Activated CD4-positive, alpha-beta memory T cell treated with anti-CD3 and anti-CD28 coated beads for 36 hours (primary cell): ENCODE measurements around the gene CBLN1. TPM values are rescaled to one million over a fixed set of nuclear protein-coding genes. Genes with fewer than 3 reads are reported as not detected.

Experiments used
- CTCF ChIA-PET: fragments of 350-600 bp; sonication (Branson Sonifier 250); formaldehyde crosslinking; loops from one replicate; lab custom pipeline; 2021; ENCODE audit warnings: antibody characterized with exemption, inconsistent platforms; lab: Charles Lee
- POLR2A ChIA-PET: fragments of 350-600 bp; sonication (Branson Sonifier 250); formaldehyde crosslinking; loops from one replicate; lab custom pipeline; 2021; ENCODE audit warnings: antibody characterized with exemption; lab: Charles Lee
- DNase-seq: peaks from one replicate; pipeline ENCODE4 v3.0.0-alpha.2; 2020
- H3K27ac Mint-ChIP-seq: one replicate; pipeline ENCODE4 v1.8.0; 2021; ENCODE audit warnings: mixed read lengths
- H3K27me3 Mint-ChIP-seq: one replicate; pipeline ENCODE4 v1.8.0; 2021; ENCODE audit warnings: mixed read lengths
- H3K36me3 Mint-ChIP-seq: one replicate; pipeline ENCODE4 v1.8.0; 2021; ENCODE audit warnings: mixed read lengths
- H3K4me1 Mint-ChIP-seq: one replicate; pipeline ENCODE4 v1.8.0; 2021; ENCODE audit warnings: low read depth, mixed read lengths
- H3K4me3 Mint-ChIP-seq: one replicate; pipeline ENCODE4 v1.8.0; 2021; ENCODE audit warnings: mild to moderate bottlenecking, mixed read lengths
- H3K9me3 Mint-ChIP-seq: one replicate; pipeline ENCODE4 v1.8.0; 2021; ENCODE audit warnings: mixed read lengths
- intact Hi-C: fragments of 100-400 bp; cut with micrococcal nuclease; formaldehyde crosslinking; loops from one replicate; pipeline ENCODE4 v1.15.1; 2023
- total RNA-seq, 2 experiments: library from RNA; stranded (reverse); gene quantifications; one replicate each; pipeline ENCODE4 v1.2.3, GENCODE V29; 2021

The CBLN1 gene
- total RNA-seq, 2 experiments from 2014 or later = not detected

DNA sequence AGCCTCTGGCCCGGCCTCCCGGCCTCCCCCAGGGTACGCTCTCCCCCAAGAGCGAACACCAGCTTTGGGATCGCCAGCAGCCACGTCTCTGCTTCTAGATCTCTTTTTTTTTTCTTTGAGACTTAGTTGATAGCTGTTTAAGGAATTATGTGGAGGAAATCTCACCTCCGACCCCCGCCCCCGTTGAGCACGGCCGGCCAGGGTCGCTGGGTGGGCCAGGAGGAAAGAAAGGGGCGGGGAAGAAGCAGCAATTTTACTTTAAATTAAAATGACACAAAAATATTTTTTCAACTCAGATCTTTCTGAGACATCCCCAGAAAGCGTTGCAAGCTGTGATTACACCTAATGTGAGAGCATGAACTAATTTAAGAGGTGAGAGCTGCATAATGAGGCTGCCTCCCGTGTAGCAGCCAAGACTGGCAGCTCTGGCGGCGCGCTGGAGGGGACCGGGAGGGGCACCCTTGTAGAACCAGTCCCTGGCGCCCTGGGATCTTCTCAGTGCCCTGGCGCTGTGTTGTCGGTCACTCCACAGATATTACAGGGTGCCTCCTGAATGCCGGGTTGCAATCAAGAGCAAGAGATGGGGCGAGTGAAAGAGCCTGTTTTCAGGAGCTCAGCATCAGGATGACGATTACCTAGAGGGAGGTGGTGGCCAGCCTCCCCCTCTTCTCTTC, 1.9 kb upstream of the CBLN1 start:
- DNase-seq = no peak
- H3K4me3 Mint-ChIP-seq = no peak overlapping the region
- ChIA-PET POLR2A (no interaction called here), CTCF (interaction anchor here (0.7 kb wide), 1 partner anchor 144 kb away, joined by 3 read pairs; no protein-coding TSS in a partner anchor)
- H3K27me3 Mint-ChIP-seq = peaks cover 49% of the 10 kb centered on the region
- no peak overlapping the region for H3K27ac Mint-ChIP-seq
- H3K9me3 Mint-ChIP-seq = no peaks in the 10 kb centered on the region
- H3K4me1 Mint-ChIP-seq = peaks cover 10% of the 10 kb centered on the region
- intact Hi-C loops = no loop called here
- H3K36me3 Mint-ChIP-seq = peaks cover 1% of the 10 kb centered on the region

DNA sequence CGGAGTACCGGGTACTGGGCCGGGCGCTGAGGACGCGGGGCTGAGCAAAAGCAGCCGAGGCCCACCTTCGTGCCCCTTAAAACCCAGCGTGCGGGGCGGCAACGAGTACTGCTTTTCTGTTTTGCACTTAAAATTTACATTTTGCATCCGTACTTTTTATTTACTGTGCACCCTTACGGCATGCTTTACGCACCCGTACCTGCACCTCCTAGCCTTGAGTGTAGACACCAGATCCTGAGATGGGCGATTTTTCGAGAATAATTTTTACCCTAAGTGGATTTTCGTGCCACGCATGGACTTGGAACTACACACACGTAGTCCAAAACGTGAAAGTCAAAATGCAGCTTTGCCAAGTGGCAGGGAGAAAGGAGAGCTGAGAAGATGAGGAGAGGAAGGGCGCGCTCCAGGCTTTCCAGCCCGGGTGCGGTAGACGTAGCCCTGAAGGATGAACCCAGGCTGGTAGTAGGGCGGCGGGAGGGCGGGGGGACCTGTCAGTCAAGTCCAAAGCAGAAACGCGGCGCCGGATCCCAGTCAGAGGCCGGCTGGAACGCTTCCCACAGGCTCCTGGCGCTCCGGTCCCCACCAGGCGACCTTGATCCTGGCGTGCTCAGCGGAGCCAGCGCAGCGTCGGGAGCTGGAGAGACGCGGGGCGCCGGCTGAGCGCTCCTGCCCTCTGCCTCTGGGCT, 1.2 kb upstream of the CBLN1 start:
- Mint-ChIP-seq H3K4me1 (peaks cover 10% of the 10 kb centered on the region), H3K9me3 (no peaks in the 10 kb centered on the region), H3K27ac (no peak overlapping the region), H3K36me3 (peaks cover 1% of the 10 kb centered on the region), H3K4me3 (peak overlapping the region; percentile 35), H3K27me3 (peaks cover 54% of the 10 kb centered on the region)
- POLR2A ChIA-PET = no interaction called here
- intact Hi-C loops = no loop called here
- CTCF ChIA-PET = interaction anchor here (0.7 kb wide), 1 partner anchor 143 kb away, joined by 3 read pairs; no protein-coding TSS in a partner anchor
- no peak for DNase-seq

DNA sequence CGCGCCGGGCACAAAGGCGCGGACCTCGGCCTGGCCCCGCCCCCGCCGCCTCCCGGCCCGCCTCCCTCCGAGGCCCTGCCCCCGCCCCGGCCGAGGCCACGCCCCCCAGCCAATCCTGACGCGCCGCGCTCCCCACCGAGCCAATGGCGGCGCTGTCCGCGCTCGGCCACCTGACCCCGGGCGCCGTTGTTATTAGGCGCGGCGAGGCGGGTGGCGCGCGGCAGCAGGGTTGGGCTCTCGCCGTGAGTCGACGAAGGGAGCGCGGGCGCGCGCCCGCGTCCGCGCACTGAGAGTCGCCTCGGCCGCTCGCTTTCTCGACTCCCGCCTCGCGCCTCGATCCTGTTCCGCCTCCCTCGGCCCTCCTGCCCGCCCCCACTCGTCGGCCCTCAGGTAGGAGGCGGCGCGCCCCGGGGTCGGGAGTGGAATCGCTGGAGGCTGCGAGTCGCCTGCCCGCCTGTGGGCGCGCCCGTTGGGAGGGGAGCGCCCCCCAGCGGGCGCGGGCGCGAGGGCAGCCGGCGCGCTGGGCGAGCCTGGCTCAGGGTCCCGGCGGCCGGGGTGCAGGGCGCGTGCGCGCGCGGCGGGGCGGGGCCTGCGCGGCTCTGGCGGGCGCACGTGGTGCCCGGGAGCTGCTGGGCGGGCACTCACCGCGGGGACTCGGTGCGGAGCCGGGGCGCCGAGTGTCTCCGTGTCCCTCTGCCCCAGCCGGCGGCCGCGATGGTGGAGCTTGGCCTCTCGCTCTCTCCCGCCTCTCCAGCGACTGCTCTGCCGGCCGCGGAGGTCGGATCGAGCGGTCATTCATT, 405 bp upstream of the CBLN1 start:
- ChIA-PET POLR2A (no interaction called here), CTCF (no interaction called here)
- Mint-ChIP-seq H3K4me1 (peaks cover 10% of the 10 kb centered on the region), H3K27ac (no peak overlapping the region), H3K27me3 (peaks cover 55% of the 10 kb centered on the region), H3K9me3 (no peaks in the 10 kb centered on the region), H3K4me3 (peak overlapping the region; percentile 35), H3K36me3 (peaks cover 1% of the 10 kb centered on the region)
- DNase-seq = peak; percentile 80
- intact Hi-C loops = no loop called here

DNA sequence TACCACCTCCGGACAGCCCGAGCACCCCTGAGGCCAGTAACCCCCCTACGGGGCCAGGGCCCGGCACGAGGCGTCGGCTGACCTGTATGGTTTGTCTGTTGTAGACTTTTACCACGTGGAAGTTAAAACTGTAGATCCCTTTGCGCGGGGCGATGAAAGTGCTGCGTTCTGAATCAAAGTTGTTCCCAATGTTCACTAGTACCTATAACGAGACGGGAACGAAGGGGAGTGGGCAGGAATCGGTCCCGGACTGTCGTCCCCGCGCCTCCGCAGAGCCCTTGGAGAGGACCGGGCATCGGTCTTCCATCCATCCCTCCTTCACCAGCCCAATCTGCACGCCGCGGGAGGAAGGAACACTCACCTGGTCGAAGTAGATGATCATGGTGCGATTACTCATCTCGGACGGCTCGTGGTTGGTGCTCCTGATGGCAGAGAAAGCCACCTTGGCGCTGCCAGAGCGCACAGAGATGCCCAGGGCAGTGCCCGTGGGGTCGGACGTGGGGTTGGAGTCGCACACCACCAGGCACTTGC, 732 bp downstream of the CBLN1 start:
- DNase-seq = no peak
- Mint-ChIP-seq H3K9me3 (no peaks in the 10 kb centered on the region), H3K36me3 (peaks cover 1% of the 10 kb centered on the region), H3K27me3 (peaks cover 60% of the 10 kb centered on the region), H3K4me3 (no peak overlapping the region), H3K27ac (no peak overlapping the region), H3K4me1 (peaks cover 10% of the 10 kb centered on the region)
- intact Hi-C loops = no loop called here
- ChIA-PET CTCF (no interaction called here), POLR2A (no interaction called here)

DNA sequence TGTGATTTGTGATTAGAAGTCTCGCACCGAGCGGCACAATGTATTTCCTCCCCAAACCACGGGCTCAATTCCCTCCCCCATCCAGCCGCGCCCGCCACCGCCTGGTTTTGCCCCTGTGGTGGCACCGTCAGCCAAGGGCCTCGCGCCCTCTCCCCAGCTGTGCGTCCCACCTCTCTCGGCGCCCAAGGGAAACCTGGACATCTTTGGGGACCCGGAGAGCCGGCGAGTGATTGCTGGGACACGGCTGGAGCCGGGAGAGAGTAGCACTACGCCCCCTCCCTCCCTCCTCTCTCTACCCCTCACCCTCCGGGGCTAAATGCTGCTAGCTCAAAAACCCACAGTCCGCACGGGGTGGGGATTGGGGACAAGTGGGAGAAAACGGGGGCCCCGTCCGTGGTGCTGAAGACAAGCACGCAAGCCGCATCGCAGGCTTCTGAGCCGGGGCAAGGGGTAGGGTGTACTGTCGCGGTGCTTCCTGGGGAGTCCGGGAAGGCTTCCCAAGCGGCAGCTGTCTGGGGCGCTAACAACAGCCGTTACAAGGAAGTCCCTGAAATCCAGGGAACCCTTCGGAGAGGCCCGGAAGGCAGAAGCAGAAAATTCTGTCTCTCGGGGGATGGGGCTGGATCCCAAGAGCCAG, 1.4 kb downstream of the CBLN1 start:
- POLR2A ChIA-PET = no interaction called here
- intact Hi-C loops = no loop called here
- no peak overlapping the region for H3K4me3 Mint-ChIP-seq

DNA sequence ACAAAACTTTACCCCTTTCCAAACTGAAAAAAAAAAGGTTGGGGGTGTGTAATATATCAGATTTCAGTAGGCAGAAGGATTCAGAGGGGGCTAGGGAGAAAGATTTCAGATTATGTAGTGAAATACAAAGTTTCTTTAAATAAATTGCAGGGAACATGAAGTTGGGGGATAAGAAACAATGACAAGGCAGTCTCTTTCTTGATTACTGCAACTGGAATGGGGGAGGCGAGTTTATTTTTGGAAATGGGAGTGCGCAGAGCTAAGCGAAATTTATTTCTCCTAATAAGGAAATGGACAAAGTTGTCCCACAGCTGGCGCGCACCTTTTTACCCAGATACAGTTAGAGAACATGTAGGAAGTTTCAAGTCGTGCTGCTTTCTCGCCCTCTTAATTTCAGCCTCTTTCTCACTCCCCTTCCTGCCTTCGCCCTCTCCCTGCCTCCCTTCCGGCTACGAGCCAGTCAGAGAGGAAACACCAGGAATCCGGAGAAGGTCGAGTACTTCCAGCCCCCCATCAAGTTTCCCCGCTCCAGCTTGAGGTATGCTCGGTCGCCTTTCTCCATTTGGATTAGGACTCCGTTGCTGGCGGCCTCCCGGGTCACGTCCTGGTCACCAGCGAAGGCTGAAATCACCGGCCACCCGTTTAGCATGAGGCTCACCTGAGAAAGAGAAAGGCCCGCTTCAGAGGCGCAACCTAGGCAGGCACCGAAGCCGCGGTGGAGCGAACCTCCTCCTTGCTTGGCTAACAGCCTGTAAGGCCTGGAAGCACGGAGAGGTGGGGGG, 2.5 kb downstream of the CBLN1 start:
- peaks cover 59% of the 10 kb centered on the region for H3K27me3 Mint-ChIP-seq
- ChIA-PET POLR2A (no interaction called here), CTCF (no interaction called here)
- intact Hi-C loops = no loop called here
- no peaks in the 10 kb centered on the region for H3K9me3 Mint-ChIP-seq
- DNase-seq = no peak
- peaks cover 1% of the 10 kb centered on the region for H3K36me3 Mint-ChIP-seq
- peaks cover 10% of the 10 kb centered on the region for H3K4me1 Mint-ChIP-seq
- no peak overlapping the region for H3K4me3 Mint-ChIP-seq
- no peak overlapping the region for H3K27ac Mint-ChIP-seq

More for the DNA sequence above, 1.4 kb downstream of the CBLN1 start:
- CTCF ChIA-PET = no interaction called here
- H3K36me3 Mint-ChIP-seq = peaks cover 1% of the 10 kb centered on the region
- no peak overlapping the region for H3K27ac Mint-ChIP-seq
- H3K4me1 Mint-ChIP-seq = peaks cover 10% of the 10 kb centered on the region
- peaks cover 62% of the 10 kb centered on the region for H3K27me3 Mint-ChIP-seq
- no peaks in the 10 kb centered on the region for H3K9me3 Mint-ChIP-seq
- DNase-seq = no peak

DNA sequence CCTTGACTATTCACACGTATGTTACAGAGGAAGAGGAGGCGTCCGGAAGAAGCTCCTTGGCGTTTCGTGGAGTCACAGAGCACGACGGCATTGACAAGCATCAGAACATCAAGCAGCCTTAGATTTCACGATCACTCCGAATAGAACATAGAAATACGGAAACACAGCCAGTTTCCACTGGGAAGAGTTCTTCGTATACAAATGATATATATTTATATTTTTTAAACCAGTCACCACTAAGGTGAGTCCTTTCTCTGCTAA, 3.1 kb downstream of the CBLN1 start:
- intact Hi-C loops = no loop called here
- CTCF ChIA-PET = no interaction called here
- no peak overlapping the region for H3K27ac Mint-ChIP-seq
- POLR2A ChIA-PET = no interaction called here
- peaks cover 1% of the 10 kb centered on the region for H3K36me3 Mint-ChIP-seq
- no peak for DNase-seq
- no peak overlapping the region for H3K4me3 Mint-ChIP-seq
- peaks cover 10% of the 10 kb centered on the region for H3K4me1 Mint-ChIP-seq
- H3K27me3 Mint-ChIP-seq = peaks cover 60% of the 10 kb centered on the region
- H3K9me3 Mint-ChIP-seq = no peaks in the 10 kb centered on the region

DNA sequence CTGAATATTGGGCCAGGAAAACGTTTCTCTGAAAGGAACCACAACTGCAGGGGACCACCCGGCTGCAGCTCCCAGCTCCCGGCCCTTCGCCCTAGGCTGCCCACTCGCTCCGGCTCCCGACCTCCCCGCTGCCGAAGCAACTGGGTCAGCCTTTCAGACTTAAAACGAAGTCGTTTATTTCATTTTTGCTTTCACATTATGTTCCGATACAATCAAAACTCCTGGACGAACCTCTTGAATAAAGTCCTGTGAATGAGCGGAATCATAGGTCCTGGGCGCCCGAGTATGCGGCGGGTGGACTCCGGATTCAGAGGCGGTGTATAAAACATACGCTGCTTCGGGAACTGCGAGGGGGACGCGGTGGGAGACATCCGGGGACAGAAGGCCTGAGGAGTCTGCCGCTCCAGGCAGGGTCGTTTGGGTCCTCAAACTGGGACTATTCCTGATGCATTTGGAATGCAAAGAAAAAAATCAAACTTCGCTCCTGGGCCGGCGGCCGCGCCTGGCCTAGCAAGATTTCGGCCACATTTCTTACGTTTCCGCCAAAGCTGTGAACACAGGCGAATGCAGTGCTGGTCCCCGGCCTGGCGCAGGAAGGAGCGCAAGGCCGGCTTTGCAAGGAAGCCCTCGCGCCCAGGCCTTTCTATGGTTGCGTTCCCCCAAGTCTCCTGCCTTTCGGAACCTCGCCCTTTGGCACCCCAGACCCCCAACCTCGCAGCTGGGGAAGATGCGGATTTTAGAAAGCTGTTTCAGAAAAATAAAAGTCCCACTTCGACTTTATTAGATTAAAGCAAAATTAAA, 3.7 kb downstream of the CBLN1 start:
- Mint-ChIP-seq H3K27me3 (peaks cover 63% of the 10 kb centered on the region), H3K27ac (no peak overlapping the region), H3K4me1 (peaks cover 10% of the 10 kb centered on the region), H3K4me3 (no peak overlapping the region), H3K9me3 (no peaks in the 10 kb centered on the region), H3K36me3 (peaks cover 1% of the 10 kb centered on the region)
- intact Hi-C loops = no loop called here
- ChIA-PET POLR2A (no interaction called here), CTCF (no interaction called here)
- DNase-seq = no peak

DNA sequence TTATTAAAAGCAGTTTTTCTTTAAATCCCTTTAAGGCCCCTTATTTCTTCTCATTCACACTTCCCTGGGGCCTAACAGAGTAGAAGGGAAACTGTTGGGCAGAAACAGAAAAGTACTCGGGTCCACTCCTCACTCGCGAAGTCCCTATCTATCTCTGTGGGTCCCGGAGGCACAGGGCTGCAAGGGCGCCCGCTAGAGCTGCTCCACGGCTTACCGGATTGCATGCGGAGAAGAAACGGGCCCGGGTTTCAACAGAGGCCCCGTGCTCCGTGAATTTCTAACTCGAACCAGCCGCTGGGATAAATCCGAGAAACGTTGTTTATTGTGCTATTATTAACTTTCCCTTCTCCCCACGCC, 4.3 kb downstream of the CBLN1 start:
- Mint-ChIP-seq H3K9me3 (no peaks in the 10 kb centered on the region), H3K27ac (no peak overlapping the region), H3K27me3 (peaks cover 57% of the 10 kb centered on the region), H3K36me3 (no peaks in the 10 kb centered on the region), H3K4me1 (peaks cover 5% of the 10 kb centered on the region), H3K4me3 (no peak overlapping the region)
- no peak for DNase-seq
- ChIA-PET POLR2A (no interaction called here), CTCF (no interaction called here)
- intact Hi-C loops = no loop called here

DNA sequence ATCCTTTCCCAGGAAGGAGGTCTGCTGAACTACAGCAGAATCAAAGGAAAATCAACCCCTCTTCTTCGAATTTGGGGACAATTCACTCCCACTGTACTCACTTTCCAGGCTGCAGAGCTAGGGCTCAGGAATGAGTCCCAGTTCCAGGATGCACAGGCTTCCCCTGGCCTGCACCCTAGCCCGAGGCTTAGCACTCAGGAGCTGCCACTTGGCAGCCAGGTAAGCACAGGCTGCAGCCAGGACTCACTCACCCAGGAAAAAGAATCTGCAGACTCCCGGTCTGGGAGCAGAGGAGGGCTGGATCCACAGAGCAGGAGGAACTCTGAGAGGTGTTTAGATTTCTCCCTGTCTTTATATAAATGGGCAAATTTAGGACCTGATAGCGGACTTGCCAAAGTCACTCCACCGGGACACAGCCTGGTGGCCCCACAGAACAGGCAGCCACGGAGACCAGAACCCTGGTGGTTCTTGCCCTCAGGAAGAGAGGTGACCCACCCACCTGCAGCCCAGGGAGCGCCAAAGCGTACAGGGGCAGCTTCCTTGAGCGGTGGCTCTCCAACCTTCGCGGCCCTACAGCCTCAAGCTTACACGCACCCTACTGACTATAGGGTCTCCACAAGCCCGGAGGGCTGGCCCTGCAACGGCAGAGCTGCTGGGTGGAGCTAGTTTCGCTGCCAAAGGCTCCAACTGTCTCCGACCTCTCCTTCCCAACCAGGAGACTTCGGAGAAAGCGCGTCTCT, 4.8 kb downstream of the CBLN1 start:
- H3K36me3 Mint-ChIP-seq = no peaks in the 10 kb centered on the region
- CTCF ChIA-PET = no interaction called here
- POLR2A ChIA-PET = no interaction called here
- intact Hi-C loops = no loop called here
- H3K9me3 Mint-ChIP-seq = no peaks in the 10 kb centered on the region
- H3K4me3 Mint-ChIP-seq = no peak overlapping the region
- peaks cover 5% of the 10 kb centered on the region for H3K4me1 Mint-ChIP-seq
- DNase-seq = no peak
- H3K27ac Mint-ChIP-seq = no peak overlapping the region
- peaks cover 57% of the 10 kb centered on the region for H3K27me3 Mint-ChIP-seq
